Measurements from ENCODE around the gene KREMEN2.

GRCh38 chr16:2919511-2920255, 44.4 kb upstream of the KREMEN2 start:
- TF ChIP-seq POLR2A (IDR thresholded peaks at IDR 0.05; ENCODE audit: low read depth, low read length) (no peak), ELK1 (IDR thresholded peaks at IDR 0.05; ENCODE audit: borderline replicate concordance, low read depth, low read length) (no peak), USF2 (IDR thresholded peaks at IDR 0.05; ENCODE audit: low read depth, low read length) (peak; percentile 88), CTCF (conservative IDR thresholded peaks at IDR 0.05; ENCODE audit: low read depth, low read length) (peak; percentile 91), BHLHE40 (IDR thresholded peaks at IDR 0.05; ENCODE audit: low read depth, low read length) (no peak), RAD21 (IDR thresholded peaks at IDR 0.05; ENCODE audit: low read length) (peak; percentile 86), NFE2L2 (IDR thresholded peaks at IDR 0.05; ENCODE audit: low read depth, low read length) (no peak), RFX5 (IDR thresholded peaks at IDR 0.05; ENCODE audit: low read depth, low read length) (no peak), FOS (IDR thresholded peaks at IDR 0.05; ENCODE audit: low read depth, low read length) (no peak), MAZ (IDR thresholded peaks at IDR 0.05; ENCODE audit: borderline replicate concordance, low read depth, low read length) (no peak), MAFK (IDR thresholded peaks at IDR 0.05; ENCODE audit: low read depth, low read length) (no peak)
